GM12878 (cell line): ENCODE results near the gene MEIKIN.

Experiments used
- ESRRA ChIP-seq: IDR thresholded peaks from 2 replicates; pipeline ENCODE4 v1.6.1; 2012; ENCODE audit warnings: mild to moderate bottlenecking, low read length, improper control_type of control experiment
- POLR2A ChIP-seq: IDR thresholded peaks from 2 replicates; pipeline ENCODE4 v1.6.1; 2011; ENCODE audit warnings: low read depth, mild to moderate bottlenecking, low read length
- RAD51 ChIP-seq: fragments of 450-650 bp; IDR thresholded peaks from 2 replicates; pipeline ENCODE4 v1.6.1; 2016; ENCODE audit warnings: moderate library complexity, mild to moderate bottlenecking, inconsistent platforms
- TF ChIP-seq, protein P1 (sequence below): IDR thresholded peaks from 2 replicates; pipeline ENCODE4 v1.6.1; 2011; ENCODE audit warnings: borderline replicate concordance, low read depth, mild to moderate bottlenecking, moderate library complexity, mixed read lengths, low read length; ENCODE audit not compliant: insufficient read depth; ENCODE audit errors: extremely low read length

DNA sequence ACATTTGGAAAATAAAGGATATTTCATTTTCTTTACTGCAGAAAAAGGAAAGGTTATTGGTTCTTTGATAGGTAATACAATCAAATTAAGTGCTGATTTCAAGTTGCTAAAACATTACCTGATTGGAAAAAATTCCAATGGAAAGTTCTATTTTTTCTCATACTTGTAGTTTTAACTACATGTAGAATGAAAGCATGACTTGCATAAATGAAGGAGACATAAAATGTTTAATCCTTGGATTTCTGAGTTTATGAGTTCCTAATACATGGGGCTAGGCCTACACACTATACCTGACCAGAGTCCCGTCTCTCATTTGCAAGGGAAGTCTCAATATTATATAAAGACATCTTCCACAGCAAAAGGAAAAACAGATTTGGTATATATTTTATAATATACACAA lies 5.2 kb upstream of the MEIKIN start:
- TF ChIP-seq, protein P1, sequence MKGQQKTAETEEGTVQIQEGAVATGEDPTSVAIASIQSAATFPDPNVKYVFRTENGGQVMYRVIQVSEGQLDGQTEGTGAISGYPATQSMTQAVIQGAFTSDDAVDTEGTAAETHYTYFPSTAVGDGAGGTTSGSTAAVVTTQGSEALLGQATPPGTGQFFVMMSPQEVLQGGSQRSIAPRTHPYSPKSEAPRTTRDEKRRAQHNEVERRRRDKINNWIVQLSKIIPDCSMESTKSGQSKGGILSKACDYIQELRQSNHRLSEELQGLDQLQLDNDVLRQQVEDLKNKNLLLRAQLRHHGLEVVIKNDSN, result no peak
- no peak for TF ChIP-seq POLR2A
- TF ChIP-seq RAD51, result no peak
- no peak for TF ChIP-seq ESRRA
